K562 (cell line): Measurements from ENCODE around the gene IMMP2L. TPM values are rescaled to one million over a fixed set of nuclear protein-coding genes. Genes with fewer than 3 reads are reported as not detected.
A peak's percentile ranks its signal among the peaks of the same experiment; 100 is the strongest.

ENCODE experiments used
- ATAC-seq: fragments of 200-7000 bp; cut with Tn5 transposase; 3 replicates; pipeline ENCODE4 v1.9.1; 2020; ENCODE audit warnings: moderate library complexity
- BruUV-seq: library from RNA; stranded (reverse); fragments of 400-500 nt; replicated peaks from 2 replicates; lab custom pipeline; 2021; lab: Mats Ljungman, UMichigan
- CTCF ChIA-PET: fragments of 300-600 bp; formaldehyde crosslinking; extraction: SDS; loops from one replicate; lab custom pipeline; 2021; ENCODE audit warnings: low intra/inter-chr PET ratio; lab: Yijun Ruan, JAX
- POLR2A ChIA-PET: fragments of 300-600, 350-650 bp; sonication (Branson Sonifier 250); formaldehyde crosslinking; extraction: SDS; loops from one replicate; lab custom pipeline; 2021; ENCODE audit warnings: antibody characterized with exemption, inconsistent platforms; lab: Yijun Ruan, JAX
- DNase-seq, 4 experiments: peaks; one replicate each; pipeline versions ENCODE4 v3.0.0 to v3.0.0-alpha.2; 2011 to 2018; ENCODE audit warnings: low spot score in 3 of 4, mixed read lengths in 3 of 4; ENCODE audit errors: extremely low read depth in 1 of 4
- FAIRE-seq: peaks from 2 replicates; lab custom pipeline; 2011; peaks lifted over from hg19 to GRCh38; lab: Jason Lieb, UNC
- H2AFZ ChIP-seq: 2 replicates; pipeline ENCODE4 v1.6.0; 2011; ENCODE audit warnings: low read depth, low read length, control low read depth, inconsistent platforms
- H3K27ac ChIP-seq: fragments of 200-600 bp; 3 replicates; pipeline ENCODE4 v1.8.0; 2011; ENCODE audit warnings: low read depth, mild to moderate bottlenecking, control low read depth, inconsistent platforms, low read length, moderate library complexity, mixed read lengths; ENCODE audit errors: extremely low read depth
- H3K27me3 ChIP-seq, 2 experiments: fragments of 300-600 bp in 1 of 2; 2 replicates in 1 of 2; 3 replicates in 1 of 2; pipeline versions ENCODE4 v1.6.0 to v1.8.0; 2011; ENCODE audit warnings: inconsistent platforms in 2 of 2, low read length in 2 of 2, mild to moderate bottlenecking in 1 of 2, mixed read lengths in 1 of 2, moderate library complexity in 1 of 2; ENCODE audit not compliant: control insufficient read depth in 2 of 2, insufficient read depth in 2 of 2
- H3K36me3 ChIP-seq: fragments of 300-600 bp; 3 replicates; pipeline ENCODE4 v1.8.0; 2011; ENCODE audit warnings: mild to moderate bottlenecking, low read length, inconsistent platforms; ENCODE audit not compliant: control insufficient read depth, insufficient read depth
- H3K4me1 ChIP-seq, 2 experiments: fragments of 200-600 bp in 1 of 2; replicated peaks in 1 of 2; 2 replicates in 1 of 2; 3 replicates in 1 of 2; pipeline versions ENCODE4 v1.5.1 to v1.8.0; 2011; ENCODE audit warnings: inconsistent platforms in 2 of 2, low read length in 2 of 2, mild to moderate bottlenecking in 1 of 2, mixed read lengths in 1 of 2, moderate library complexity in 1 of 2; ENCODE audit not compliant: control insufficient read depth in 2 of 2, insufficient read depth in 2 of 2
- H3K4me2 ChIP-seq: 2 replicates; pipeline ENCODE4 v1.6.1; 2011; ENCODE audit warnings: low read length, control low read depth, inconsistent platforms, mixed read lengths; ENCODE audit not compliant: insufficient read depth
- H3K4me3 ChIP-seq: fragments of 200-600 bp; sonication (generic), shearing (Covaris generic); 2 replicates; pipeline ENCODE4 v1.5.1; 2016; ENCODE audit warnings: control low read depth, inconsistent platforms
- H3K79me2 ChIP-seq: fragments of 200-600 bp; 3 replicates; pipeline ENCODE4 v1.8.0; 2011; ENCODE audit warnings: low read length, inconsistent platforms; ENCODE audit not compliant: control insufficient read depth, insufficient read depth
- H3K9ac ChIP-seq, 2 experiments: 2 replicates each; pipeline versions ENCODE4 v1.6.0 to v1.6.1; 2011; ENCODE audit warnings: low read depth in 2 of 2, low read length in 2 of 2, control low read depth in 1 of 2, inconsistent platforms in 1 of 2, mild to moderate bottlenecking in 1 of 2, mixed read lengths in 1 of 2; ENCODE audit not compliant: insufficient read depth in 1 of 2
- H3K9me1 ChIP-seq: one replicate; pipeline ENCODE4 v1.6.0; 2011; ENCODE audit warnings: inconsistent platforms, mild to moderate bottlenecking, low read length, moderate library complexity; ENCODE audit not compliant: control insufficient read depth, insufficient read depth
- H3K9me3 ChIP-seq: replicated peaks from 2 replicates; pipeline ENCODE4 v1.5.1; 2011; ENCODE audit warnings: low read depth, low read length, inconsistent platforms; ENCODE audit not compliant: control insufficient read depth, insufficient read depth
- H4K20me1 ChIP-seq: replicated peaks from 2 replicates; pipeline ENCODE4 v1.6.1; 2011; ENCODE audit warnings: low read length, inconsistent platforms, mixed read lengths; ENCODE audit not compliant: control insufficient read depth, insufficient read depth
- ASH1L ChIP-seq: fragments of 450-650 bp; IDR thresholded peaks from 2 replicates; pipeline ENCODE4 v1.6.1; 2018; ENCODE audit warnings: borderline replicate concordance, mild to moderate bottlenecking, low read depth; ENCODE audit not compliant: partially characterized antibody
- BCL6 ChIP-seq: fragments of 250-450 bp; sonication (Bioruptor Pico); IDR thresholded peaks from 2 replicates; pipeline ENCODE4 v1.4.0; 2020
- BRCA1 ChIP-seq, 2 experiments: fragments of 450-650 bp in 1 of 2; sonication (generic) in 1 of 2; formaldehyde crosslinking in 1 of 2; IDR thresholded peaks; 2 replicates each; pipeline versions ENCODE4 v1.5.0 to v1.6.1; 2017 to 2020; ENCODE audit warnings: mild to moderate bottlenecking in 1 of 2, missing genetic modification reagents in 1 of 2
- C11orf30 ChIP-seq: fragments of 450-650 bp; IDR thresholded peaks from 2 replicates; pipeline ENCODE4 v1.6.1; 2016; ENCODE audit warnings: low read depth, mild to moderate bottlenecking
- CTBP1 ChIP-seq: fragments of 450-650 bp; IDR thresholded peaks from 2 replicates; pipeline ENCODE4 v1.6.1; 2016; ENCODE audit warnings: borderline replicate concordance
- GATAD2A ChIP-seq: fragments of 450-650 bp; IDR thresholded peaks from 2 replicates; pipeline ENCODE4 v1.6.1; 2017
- HNRNPK ChIP-seq: fragments of 200-400 bp; formaldehyde crosslinking; IDR thresholded peaks from one replicate; pipeline ENCODE4 v1.6.1; 2018; ENCODE audit warnings: mild to moderate bottlenecking, low read depth, low read length; ENCODE audit not compliant: poor library complexity, severe bottlenecking
- MAFF ChIP-seq: IDR thresholded peaks from 2 replicates; pipeline ENCODE4 v1.6.1; 2012; ENCODE audit warnings: low read length, improper control_type of control experiment
- NFE2 ChIP-seq: IDR thresholded peaks from 2 replicates; pipeline ENCODE4 v1.6.1; 2014; ENCODE audit warnings: antibody characterized with exemption, low read depth
- RBM17 ChIP-seq: fragments of 200-400 bp; formaldehyde crosslinking; IDR thresholded peaks from 2 replicates; pipeline ENCODE4 v1.6.1; 2017; ENCODE audit warnings: low read depth, mild to moderate bottlenecking, low read length, borderline replicate concordance
- RBM34 ChIP-seq: fragments of 200-400 bp; formaldehyde crosslinking; IDR thresholded peaks from 2 replicates; pipeline ENCODE4 v1.6.1; 2018; ENCODE audit warnings: low read length, borderline replicate concordance; ENCODE audit not compliant: insufficient read depth
- SIN3B ChIP-seq: fragments of 450-650 bp; IDR thresholded peaks from 2 replicates; pipeline ENCODE4 v1.6.1; 2017; ENCODE audit warnings: low read depth, mild to moderate bottlenecking, moderate library complexity
- SRSF9 ChIP-seq: fragments of 200-400 bp; formaldehyde crosslinking; IDR thresholded peaks from 2 replicates; pipeline ENCODE4 v1.6.1; 2017; ENCODE audit warnings: low read depth, low read length, borderline replicate concordance
- TSC22D4 ChIP-seq: fragments of 450-650 bp; IDR thresholded peaks from 2 replicates; pipeline ENCODE4 v1.6.1; 2016; ENCODE audit warnings: missing genetic modification characterization, missing biosample characterization, control low read depth
- ZC3H8 ChIP-seq: fragments of 450-650 bp; IDR thresholded peaks from 2 replicates; pipeline ENCODE4 v1.6.1; 2017
- ZNF316 ChIP-seq: fragments of 450-650 bp; IDR thresholded peaks from 2 replicates; pipeline ENCODE4 v1.6.1; 2016
- ZNF696 ChIP-seq: fragments of 250-450 bp; sonication (Bioruptor Pico); conservative IDR thresholded peaks from 2 replicates; pipeline ENCODE4 v1.4.0; 2020; ENCODE audit warnings: mild to moderate bottlenecking, moderate library complexity
- ZNF785 ChIP-seq: fragments of 250-450 bp; sonication (Bioruptor Pico); IDR thresholded peaks from 2 replicates; pipeline ENCODE4 v1.4.0; 2020; ENCODE audit warnings: mild to moderate bottlenecking
- WGBS: fragments of 100-300 bp; shearing (Covaris generic); methylation state at CpG from one replicate; pipeline ENCODE4 v1.1.6; 2016; ENCODE audit warnings: low coverage, mixed read lengths; ENCODE audit not compliant: insufficient coverage; ENCODE audit errors: missing lambda C conversion rate; 5-methylcytosine and 5-hydroxymethylcytosine counted together
- in situ Hi-C: fragments of 300-500 bp; cut with MboI; formaldehyde crosslinking; loops from 4 replicates; pipeline ENCODE4 v1.15.0; 2018; ENCODE audit warnings: inconsistent platforms, mixed read lengths
- intact Hi-C: fragments of 100-400 bp; cut with micrococcal nuclease; formaldehyde crosslinking; loops from 2 replicates; pipeline ENCODE4 v1.14.2; 2022
- polyA plus RNA-seq, 8 experiments: library from polyadenylated mRNA; depleted of rRNA in 4 of 8; stranded (reverse) in 5 of 8; unstranded in 3 of 8; fragments of >200 nt; fragmentation: Nextera tagmentation in 2 of 8; fragmentation: Illumina TruSeq in 1 of 8; extraction: Ambion mirVana in 2 of 8; extraction: Trizol in 1 of 8; gene quantifications; 2 replicates each; pipeline versions ENCODE4 v1.2.1 to v1.2.3, GENCODE V29; 2011 to 2014; ENCODE audit warnings: inconsistent platforms in 1 of 8, missing spikeins in 1 of 8
- total RNA-seq, 7 experiments: library from RNA; depleted of rRNA in 6 of 7; stranded (reverse); fragments of >200 nt in 6 of 7; fragmentation: Illumina TruSeq in 2 of 7; extraction: Trizol in 2 of 7; gene quantifications; 2 replicates each; pipeline versions ENCODE4 v1.2.1 to v1.2.3, GENCODE V29; 2011 to 2021; ENCODE audit warnings: low replicate concordance in 1 of 7
- TF ChIP-seq, protein P1 (sequence below): fragments of 250-450 bp; sonication (Bioruptor Pico); IDR thresholded peaks from 2 replicates; pipeline ENCODE4 v1.5.0; 2020; ENCODE audit warnings: mild to moderate bottlenecking, borderline replicate concordance
- TF ChIP-seq, protein P2 (sequence below): sonication (generic); formaldehyde crosslinking; IDR thresholded peaks from 2 replicates; pipeline ENCODE4 v1.9.0; 2022; ENCODE audit warnings: mild to moderate bottlenecking, missing genetic modification reagents

The IMMP2L gene
- total and polyA plus RNA-seq, 9 of the 15 experiments (the other 6 are each of a cell fraction or from before 2014, with no cell fraction given): 29.7 to 116 (median 53.0) TPM

DNA sequence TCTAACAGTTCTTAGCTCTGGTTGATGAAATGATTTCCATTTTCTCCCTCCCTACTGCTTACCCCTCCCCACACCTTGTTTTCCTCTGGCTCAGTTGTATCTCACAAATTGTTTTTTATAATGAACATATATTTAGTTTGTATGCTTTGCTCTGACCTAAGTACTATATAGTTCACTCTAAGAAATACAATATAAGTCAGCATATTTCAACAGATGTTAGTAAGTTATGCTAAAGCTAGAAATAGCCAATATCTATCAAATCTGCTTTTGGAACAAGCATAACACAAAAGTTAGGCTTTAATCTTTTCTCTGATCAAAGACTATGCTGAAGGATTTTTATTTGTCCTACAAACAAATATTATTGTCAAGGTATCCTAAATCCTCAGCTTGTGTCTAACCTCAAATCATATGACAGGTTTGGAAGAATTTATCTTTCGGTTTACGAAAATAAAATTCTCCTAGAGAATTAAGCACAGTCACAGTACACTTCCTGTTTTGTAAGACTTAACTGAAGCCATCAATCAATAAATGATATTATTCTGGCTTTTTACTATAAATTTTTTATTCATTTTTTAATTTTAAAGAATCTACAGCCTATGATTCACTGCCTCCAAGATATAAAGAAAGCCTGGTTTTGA, 67.0 kb downstream of the IMMP2L start:
- no peaks in the 10 kb centered on the region for H3K36me3 ChIP-seq

More for the DNA sequence above, 67.0 kb downstream of the IMMP2L start:
- H4K20me1 ChIP-seq: no peaks in the 10 kb centered on the region
- POLR2A ChIA-PET: interaction anchor here (0.7 kb wide), 1 partner anchor 15 kb away, joined by 3 read pairs; no protein-coding TSS in a partner anchor
- CTCF ChIA-PET: no interaction called here
- in situ Hi-C loops: loop anchor here (5.0 kb wide), 1 partner anchor 408 kb away; no protein-coding TSS in a partner anchor
- no peaks in the 10 kb centered on the region for H3K4me1 ChIP-seq
- no peaks in the 10 kb centered on the region for H3K79me2 ChIP-seq
- H3K9me1 ChIP-seq: no peaks in the 10 kb centered on the region
- 92% methylated on average over 2 of the region's 2 CpGs for WGBS
- no peak for DNase-seq
- no peak overlapping the region for H3K4me2 ChIP-seq
- ATAC-seq: no peak
- intact Hi-C loops: no loop called here
- H3K27ac ChIP-seq: no peak overlapping the region
- FAIRE-seq: no peak
- H2AFZ ChIP-seq: no peak overlapping the region
- no TSS peak for BruUV-seq
- no peak overlapping the region for H3K9ac ChIP-seq
- H3K4me3 ChIP-seq: no peak overlapping the region
- peaks cover 4% of the 10 kb centered on the region; the same call in 1 of the 2 replicates for H3K9me3 ChIP-seq
- no peak for TF ChIP-seq BCL6 (CRISPR knock-in tag)
- peak; percentile 51; the same call in 1 of the 2 replicates for TF ChIP-seq C11orf30
- peak; percentile 74 for TF ChIP-seq ZNF316
- no peak for TF ChIP-seq ASH1L
- TF ChIP-seq ZNF696: no peak
- TF ChIP-seq, protein P1, sequence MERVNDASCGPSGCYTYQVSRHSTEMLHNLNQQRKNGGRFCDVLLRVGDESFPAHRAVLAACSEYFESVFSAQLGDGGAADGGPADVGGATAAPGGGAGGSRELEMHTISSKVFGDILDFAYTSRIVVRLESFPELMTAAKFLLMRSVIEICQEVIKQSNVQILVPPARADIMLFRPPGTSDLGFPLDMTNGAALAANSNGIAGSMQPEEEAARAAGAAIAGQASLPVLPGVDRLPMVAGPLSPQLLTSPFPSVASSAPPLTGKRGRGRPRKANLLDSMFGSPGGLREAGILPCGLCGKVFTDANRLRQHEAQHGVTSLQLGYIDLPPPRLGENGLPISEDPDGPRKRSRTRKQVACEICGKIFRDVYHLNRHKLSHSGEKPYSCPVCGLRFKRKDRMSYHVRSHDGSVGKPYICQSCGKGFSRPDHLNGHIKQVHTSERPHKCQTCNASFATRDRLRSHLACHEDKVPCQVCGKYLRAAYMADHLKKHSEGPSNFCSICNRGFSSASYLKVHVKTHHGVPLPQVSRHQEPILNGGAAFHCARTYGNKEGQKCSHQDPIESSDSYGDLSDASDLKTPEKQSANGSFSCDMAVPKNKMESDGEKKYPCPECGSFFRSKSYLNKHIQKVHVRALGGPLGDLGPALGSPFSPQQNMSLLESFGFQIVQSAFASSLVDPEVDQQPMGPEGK (CRISPR knock-in tag): no peak
- TF ChIP-seq, protein P2, sequence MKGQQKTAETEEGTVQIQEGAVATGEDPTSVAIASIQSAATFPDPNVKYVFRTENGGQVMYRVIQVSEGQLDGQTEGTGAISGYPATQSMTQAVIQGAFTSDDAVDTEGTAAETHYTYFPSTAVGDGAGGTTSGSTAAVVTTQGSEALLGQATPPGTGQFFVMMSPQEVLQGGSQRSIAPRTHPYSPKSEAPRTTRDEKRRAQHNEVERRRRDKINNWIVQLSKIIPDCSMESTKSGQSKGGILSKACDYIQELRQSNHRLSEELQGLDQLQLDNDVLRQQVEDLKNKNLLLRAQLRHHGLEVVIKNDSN (CRISPR knock-in tag): no peak
- TF ChIP-seq HNRNPK: peak; percentile 57
- no peak; the same call in 1 of the 2 replicates for TF ChIP-seq MAFF
- TF ChIP-seq SIN3B: no peak
- TF ChIP-seq TSC22D4 (tag): no peak
- TF ChIP-seq NFE2: no peak
- TF ChIP-seq GATAD2A: no peak
- no peak for TF ChIP-seq RBM34
- no peak for TF ChIP-seq ZNF785
- no peak for TF ChIP-seq SRSF9
- no peak for TF ChIP-seq ZC3H8
- no peak for TF ChIP-seq BRCA1 (IDR thresholded peaks at IDR 0.05)
- no peak for TF ChIP-seq BRCA1 (CRISPR knock-in tag; IDR thresholded peaks at IDR 0.05)
- no peak for TF ChIP-seq CTBP1
- no peak for TF ChIP-seq RBM17
- no peaks in the 10 kb centered on the region for H3K27me3 ChIP-seq
